Mesodermal cell (in vitro differentiated cells): Measurements from ENCODE around the gene SPATA31D1.

Experiments
- H3K27ac ChIP-seq: 2 replicates; pipeline ENCODE4 v1.7.0; 2013; ENCODE audit warnings: mild to moderate bottlenecking, low read depth, low read length, moderate library complexity; ENCODE audit not compliant: severe bottlenecking
- H3K36me3 ChIP-seq: 2 replicates; pipeline ENCODE4 v1.7.1; 2013; ENCODE audit warnings: mild to moderate bottlenecking, low read length, moderate library complexity; ENCODE audit not compliant: control insufficient read depth, insufficient read depth
- H3K4me1 ChIP-seq: one replicate; pipeline ENCODE4 v1.7.1; 2013; ENCODE audit warnings: mild to moderate bottlenecking, low read length; ENCODE audit not compliant: insufficient read depth, control insufficient read depth, poor library complexity, severe bottlenecking
- H3K4me3 ChIP-seq: 2 replicates; pipeline ENCODE4 v1.7.0; 2013; ENCODE audit warnings: low read length, control low read depth, mild to moderate bottlenecking; ENCODE audit not compliant: insufficient read depth, poor library complexity, severe bottlenecking; ENCODE audit errors: extremely low read depth
- H3K9me3 ChIP-seq: 2 replicates; pipeline ENCODE4 v1.7.1; 2013; ENCODE audit warnings: mild to moderate bottlenecking, low read length, moderate library complexity; ENCODE audit not compliant: control insufficient read depth
- WGBS, 2 experiments: methylation state at CpG; one replicate each; pipeline ENCODE4 v1.1.5; 2013; ENCODE audit warnings: missing lambda C conversion rate in 2 of 2; ENCODE audit not compliant: insufficient coverage in 2 of 2; 5-methylcytosine and 5-hydroxymethylcytosine counted together

The SPATA31D1 gene

GRCh38 chr9:82021198-82021597, 32.6 kb downstream of the SPATA31D1 start:
- Histone ChIP-seq H3K4me1 (peaks cover 4% of the 10 kb centered on the region), H3K4me3 (no peak overlapping the region), H3K27ac (peak overlapping the region; percentile 54), H3K36me3 (no peaks in the 10 kb centered on the region), H3K9me3 (no peaks in the 10 kb centered on the region)

GRCh38 chr9:82022121-82022520, 33.5 kb downstream of the SPATA31D1 start:
- Histone ChIP-seq H3K36me3 (no peaks in the 10 kb centered on the region), H3K9me3 (no peaks in the 10 kb centered on the region), H3K27ac (no peak overlapping the region), H3K4me1 (peaks cover 4% of the 10 kb centered on the region), H3K4me3 (no peak overlapping the region)
- WGBS, 2 experiments = 86 to 89% methylated on average over 1 of the region's 2 CpGs

DNA sequence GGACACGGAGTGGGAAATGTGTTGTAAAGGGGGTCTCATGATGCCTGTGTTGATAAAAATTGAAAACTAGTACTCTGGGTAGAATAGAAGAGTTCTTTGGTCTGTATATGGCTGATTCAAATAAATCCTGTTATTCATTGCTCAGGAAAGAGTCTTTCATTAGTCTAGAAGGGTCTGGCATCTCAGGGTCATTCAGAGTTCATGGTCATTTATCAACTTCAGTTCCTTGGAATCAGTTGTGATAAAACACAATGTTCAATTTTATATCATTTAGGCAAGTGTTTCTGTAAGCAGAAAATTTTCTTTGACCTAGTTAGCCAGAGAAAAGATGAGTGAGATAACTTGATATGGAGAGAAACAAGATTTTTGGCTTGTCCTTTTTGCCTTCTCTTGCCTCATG, 36.3 kb downstream of the SPATA31D1 start:
- H3K27ac ChIP-seq = no peak overlapping the region
- no peaks in the 10 kb centered on the region for H3K9me3 ChIP-seq
- H3K36me3 ChIP-seq = no peaks in the 10 kb centered on the region
- H3K4me3 ChIP-seq = no peak overlapping the region
- 93 to 100% methylated on average over 1 of the region's 1 CpG for WGBS, 2 experiments
- peaks cover 4% of the 10 kb centered on the region for H3K4me1 ChIP-seq

- H3K9me3 ChIP-seq = no peaks in the 10 kb centered on the region
- H3K36me3 ChIP-seq = no peaks in the 10 kb centered on the region
- no peak overlapping the region for H3K4me3 ChIP-seq
- no peaks in the 10 kb centered on the region for H3K4me1 ChIP-seq
- no peak overlapping the region for H3K27ac ChIP-seq
- WGBS, 2 experiments = 64 to 77% methylated on average over 3 to 4 of the region's 5 CpGs
These were observed 43.1 kb downstream of the SPATA31D1 start for GRCh38 chr9:82031538-82032280.

GRCh38 chr9:82034956-82035731, 46.6 kb downstream of the SPATA31D1 start:
- no peaks in the 10 kb centered on the region for H3K9me3 ChIP-seq
- 71 to 88% methylated on average over 1 to 2 of the region's 5 CpGs for WGBS, 2 experiments
- no peaks in the 10 kb centered on the region for H3K4me1 ChIP-seq
- H3K27ac ChIP-seq = no peak overlapping the region
- no peaks in the 10 kb centered on the region for H3K36me3 ChIP-seq
- H3K4me3 ChIP-seq = no peak overlapping the region

GRCh38 chr9:82036086-82036485, 47.5 kb downstream of the SPATA31D1 start:
- H3K9me3 ChIP-seq = no peaks in the 10 kb centered on the region
- 90 to 93% methylated on average over 2 to 3 of the region's 4 CpGs for WGBS, 2 experiments
- H3K4me1 ChIP-seq = no peaks in the 10 kb centered on the region
- no peak overlapping the region for H3K27ac ChIP-seq
- H3K36me3 ChIP-seq = no peaks in the 10 kb centered on the region
- no peak overlapping the region for H3K4me3 ChIP-seq

- Histone ChIP-seq H3K4me3 (no peak overlapping the region), H3K4me1 (no peaks in the 10 kb centered on the region), H3K36me3 (no peaks in the 10 kb centered on the region), H3K27ac (no peak overlapping the region), H3K9me3 (no peaks in the 10 kb centered on the region)
- WGBS, 2 experiments = no CpG with 5 or more reads among the region's 1 CpG
These were observed 48.6 kb downstream of the SPATA31D1 start for GRCh38 chr9:82037126-82037525.

DNA sequence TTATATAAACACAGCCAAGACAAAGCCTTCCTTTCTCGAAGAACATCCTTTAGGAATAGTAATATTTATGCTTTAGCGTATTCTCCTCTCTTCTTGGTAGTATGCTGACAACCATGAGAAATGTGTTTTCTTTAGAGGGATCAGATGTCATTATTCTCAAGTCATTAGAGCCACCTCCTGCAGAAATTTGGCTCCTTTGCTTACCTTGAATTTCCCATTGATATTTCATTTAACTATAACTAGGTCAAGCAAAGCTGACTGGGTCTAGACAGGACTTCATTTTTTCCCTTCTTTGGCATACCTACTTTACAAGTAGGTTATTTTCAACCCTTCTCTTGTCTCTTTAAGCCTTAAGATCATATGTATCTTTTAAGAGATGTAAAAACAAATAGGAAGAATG, 50.3 kb downstream of the SPATA31D1 start:
- Histone ChIP-seq H3K4me3 (no peak overlapping the region), H3K9me3 (no peaks in the 10 kb centered on the region), H3K36me3 (no peaks in the 10 kb centered on the region), H3K4me1 (no peaks in the 10 kb centered on the region), H3K27ac (no peak overlapping the region)
- no CpG with 5 or more reads among the region's 2 CpGs for WGBS, 2 experiments
